ENCODE results near the gene MAPRE2. TPM values are rescaled to one million over a fixed set of nuclear protein-coding genes. Genes with fewer than 3 reads are reported as not detected.

Gene MAPRE2
- polyA plus RNA-seq = 58.9 and 60.3 TPM in 2 replicates
- 109 and 170 TPM in 2 replicates for polyA minus RNA-seq

- Histone ChIP-seq H3K79me2 (replicated peaks; ENCODE audit: insufficient read depth, low read length) (peaks cover 45% of the 10 kb centered on the region), H3K27ac (ENCODE audit: low read length) (peak within 1 kb of the TSS; percentile 100), H4K20me1 (ENCODE audit: insufficient read depth) (peaks cover 5% of the 10 kb centered on the region), H3K4me3 (ENCODE audit: low read length) (peak within 1 kb of the TSS; percentile 80), H3K36me3 (ENCODE audit: insufficient read depth, low read length) (no peaks in the 10 kb centered on the region), H3K9me2 (ENCODE audit: insufficient read depth, low read length) (no peaks in the 10 kb centered on the region), H2AFZ (ENCODE audit: low read depth, low read length) (peak within 1 kb of the TSS; percentile 78), H3K4me2 (ENCODE audit: low read length) (peak within 1 kb of the TSS; percentile 99), H3K9ac (ENCODE audit: low read length) (peak within 1 kb of the TSS; percentile 99), H3K27me3 (ENCODE audit: insufficient read depth, low read depth, low read length) (no peaks in the 10 kb centered on the region), H3K9me3 (ENCODE audit: low read length) (no peaks in the 10 kb centered on the region), H3F3A (ENCODE audit: insufficient read depth, low read length, poor library complexity, severe bottlenecking) (peaks cover 13% of the 10 kb centered on the region)
- TF ChIP-seq POLR2AphosphoS5 (IDR thresholded peaks at IDR 0.05) = peak; percentile 100
- TF ChIP-seq RAD21 (conservative IDR thresholded peaks at IDR 0.05) = peak; percentile 58
- peak; percentile 86 for TF ChIP-seq EP300 (conservative IDR thresholded peaks at IDR 0.05; ENCODE audit: poor library complexity, severe bottlenecking)
- peak; percentile 40 for TF ChIP-seq CTCF (IDR thresholded peaks at IDR 0.05; ENCODE audit: poor library complexity, severe bottlenecking)
- TF ChIP-seq EZH2 (IDR thresholded peaks at IDR 0.05; ENCODE audit: borderline replicate concordance, insufficient read depth, low read length, poor library complexity, severe bottlenecking) = no peak
- peak; percentile 91 for TF ChIP-seq TAF1 (IDR thresholded peaks at IDR 0.05; ENCODE audit: low read depth)
- TF ChIP-seq SMC3 (conservative IDR thresholded peaks at IDR 0.05; ENCODE audit: poor library complexity) = peak; percentile 58
- peak; percentile 96 for TF ChIP-seq REST (IDR thresholded peaks at IDR 0.05; ENCODE audit: borderline replicate concordance)
- peak; percentile 90 for TF ChIP-seq MXI1 (conservative IDR thresholded peaks at IDR 0.05; ENCODE audit: poor library complexity, severe bottlenecking)
These were observed at the start of gene MAPRE2 for GRCh38 chr18:35040988-35041814. Gene MAPRE2 (plus strand): TSS chr18:35041413. CDS start chr18:35041540, 127 bp downstream.

GRCh38 chr18:34991561-34991960 lies 49.7 kb upstream of the MAPRE2 start:
- H3K4me3 ChIP-seq (ENCODE audit: low read length) = no peak overlapping the region
- no peak overlapping the region for H3K9ac ChIP-seq (ENCODE audit: low read length)
- no peak overlapping the region for H3K4me2 ChIP-seq (ENCODE audit: low read length)
- H3K9me2 ChIP-seq (ENCODE audit: insufficient read depth, low read length) = no peaks in the 10 kb centered on the region
- no peak overlapping the region for H3K27ac ChIP-seq (ENCODE audit: low read length)
- H3F3A ChIP-seq (ENCODE audit: insufficient read depth, low read length, poor library complexity, severe bottlenecking) = no peaks in the 10 kb centered on the region
- no peaks in the 10 kb centered on the region for H3K27me3 ChIP-seq (ENCODE audit: insufficient read depth, low read depth, low read length)
- H2AFZ ChIP-seq (ENCODE audit: low read depth, low read length) = no peak overlapping the region
- no peaks in the 10 kb centered on the region for H3K79me2 ChIP-seq (replicated peaks; ENCODE audit: insufficient read depth, low read length)
- H4K20me1 ChIP-seq (ENCODE audit: insufficient read depth) = no peaks in the 10 kb centered on the region
- H3K9me3 ChIP-seq (ENCODE audit: low read length) = peaks cover 3% of the 10 kb centered on the region
- no peaks in the 10 kb centered on the region for H3K36me3 ChIP-seq (ENCODE audit: insufficient read depth, low read length)
- TF ChIP-seq EP300 (conservative IDR thresholded peaks at IDR 0.05; ENCODE audit: poor library complexity, severe bottlenecking) (no peak), CTCF (IDR thresholded peaks at IDR 0.05; ENCODE audit: poor library complexity, severe bottlenecking) (no peak), MXI1 (conservative IDR thresholded peaks at IDR 0.05; ENCODE audit: poor library complexity, severe bottlenecking) (no peak), POLR2AphosphoS5 (IDR thresholded peaks at IDR 0.05) (no peak), REST (IDR thresholded peaks at IDR 0.05; ENCODE audit: borderline replicate concordance) (no peak), TAF1 (IDR thresholded peaks at IDR 0.05; ENCODE audit: low read depth) (no peak), EZH2 (IDR thresholded peaks at IDR 0.05; ENCODE audit: borderline replicate concordance, insufficient read depth, low read length, poor library complexity, severe bottlenecking) (no peak), RAD21 (conservative IDR thresholded peaks at IDR 0.05) (no peak), SMC3 (conservative IDR thresholded peaks at IDR 0.05; ENCODE audit: poor library complexity) (no peak)
